NB4 (cell line): ENCODE results near the gene SLC7A8.

Source experiments
- CTCF ChIP-seq: IDR thresholded peaks from one replicate; pipeline ENCODE4 v1.5.1; 2012; ENCODE audit warnings: low read depth, low read length
- POLR2A ChIP-seq: IDR thresholded peaks from 2 replicates; pipeline ENCODE4 v1.6.1; 2011; ENCODE audit warnings: mild to moderate bottlenecking; ENCODE audit not compliant: insufficient read length; ENCODE audit errors: extremely low read depth

- no peak for TF ChIP-seq POLR2A
- TF ChIP-seq CTCF, result no peak
Measured at GRCh38 chr14:23117371-23118020, 66.0 kb downstream of the SLC7A8 start.
